Mesenchymal stem cell (in vitro differentiated cells and primary cell): ENCODE results near the gene MCM7.

Experiments
- DNase-seq: peaks from one replicate; pipeline ENCODE4 v3.0.0-alpha.2; 2013
- H2AFZ ChIP-seq: one replicate; pipeline ENCODE4 v1.6.1; 2013; ENCODE audit warnings: low read depth, mild to moderate bottlenecking, control low read depth, inconsistent platforms, low read length, moderate library complexity
- H2AK5ac ChIP-seq: 2 replicates; pipeline ENCODE4 v1.6.1; 2013; ENCODE audit warnings: low read length, moderate library complexity, mild to moderate bottlenecking, inconsistent platforms; ENCODE audit not compliant: severe bottlenecking
- H2BK120ac ChIP-seq: one replicate; pipeline ENCODE4 v1.6.1; 2013; ENCODE audit warnings: low read depth, mild to moderate bottlenecking, inconsistent platforms, low read length, moderate library complexity
- H2BK12ac ChIP-seq, 2 experiments: one replicate each; pipeline ENCODE4 v1.6.1; 2013; ENCODE audit warnings: inconsistent platforms in 2 of 2, low read length in 2 of 2, mild to moderate bottlenecking in 2 of 2, moderate library complexity in 2 of 2, control low read depth in 1 of 2
- H2BK15ac ChIP-seq: one replicate; pipeline ENCODE4 v1.6.1; 2013; ENCODE audit warnings: mild to moderate bottlenecking, low read depth, inconsistent platforms; ENCODE audit not compliant: poor library complexity, severe bottlenecking
- H2BK5ac ChIP-seq: 2 replicates; pipeline ENCODE4 v1.6.1; 2013; ENCODE audit warnings: low read depth, mild to moderate bottlenecking, low read length, control low read depth, inconsistent platforms; ENCODE audit not compliant: poor library complexity, severe bottlenecking
- H3K14ac ChIP-seq, 2 experiments: one replicate each; pipeline ENCODE4 v1.6.1; 2013; ENCODE audit warnings: inconsistent platforms in 2 of 2, low read length in 2 of 2, control low read depth in 1 of 2, mild to moderate bottlenecking in 1 of 2, moderate library complexity in 1 of 2
- H3K18ac ChIP-seq, 2 experiments: one replicate each; pipeline ENCODE4 v1.6.1; 2013; ENCODE audit warnings: inconsistent platforms in 2 of 2, low read length in 2 of 2, control low read depth in 1 of 2, low read depth in 1 of 2, mild to moderate bottlenecking in 1 of 2
- H3K23ac ChIP-seq, 2 experiments: one replicate each; pipeline ENCODE4 v1.6.1; 2013; ENCODE audit warnings: inconsistent platforms in 2 of 2, low read length in 2 of 2, mild to moderate bottlenecking in 2 of 2, moderate library complexity in 2 of 2, control low read depth in 1 of 2
- H3K27ac ChIP-seq: 2 replicates; pipeline ENCODE4 v1.5.1; 2013; ENCODE audit warnings: mild to moderate bottlenecking, moderate library complexity, low read length, control low read depth, inconsistent platforms; ENCODE audit not compliant: poor library complexity, severe bottlenecking
- H3K27me3 ChIP-seq, 2 experiments: 2 replicates each; pipeline versions ENCODE4 v1.6.1 to v1.7.0; 2013; ENCODE audit warnings: low read length in 2 of 2, mild to moderate bottlenecking in 2 of 2, moderate library complexity in 2 of 2, control low read depth in 1 of 2, inconsistent platforms in 1 of 2; ENCODE audit not compliant: control insufficient read depth in 1 of 2, insufficient read depth in 1 of 2
- H3K36me3 ChIP-seq, 2 experiments: 2 replicates each; pipeline versions ENCODE4 v1.6.1 to v1.7.0; 2013; ENCODE audit warnings: low read length in 2 of 2, control low read depth in 1 of 2, inconsistent platforms in 1 of 2, low read depth in 1 of 2, mild to moderate bottlenecking in 1 of 2; ENCODE audit not compliant: insufficient read depth in 2 of 2, control insufficient read depth in 1 of 2
- H3K4ac ChIP-seq, 2 experiments: one replicate each; pipeline ENCODE4 v1.6.1; 2013; ENCODE audit warnings: inconsistent platforms in 2 of 2, low read length in 2 of 2, mild to moderate bottlenecking in 2 of 2, moderate library complexity in 2 of 2, control low read depth in 1 of 2, low read depth in 1 of 2
- H3K4me1 ChIP-seq: 2 replicates; pipeline ENCODE4 v1.6.1; 2013; ENCODE audit warnings: low read depth, low read length, control low read depth; ENCODE audit not compliant: control insufficient read depth, insufficient read depth
- H3K4me2 ChIP-seq: 2 replicates; pipeline ENCODE4 v1.6.1; 2013; ENCODE audit warnings: low read length, mild to moderate bottlenecking, inconsistent platforms; ENCODE audit not compliant: poor library complexity, severe bottlenecking
- H3K4me3 ChIP-seq, 2 experiments: 2 replicates each; pipeline versions ENCODE4 v1.5.1 to v1.7.0; 2013; ENCODE audit warnings: low read length in 2 of 2, mild to moderate bottlenecking in 2 of 2, control low read depth in 1 of 2, low read depth in 1 of 2; ENCODE audit not compliant: insufficient read depth in 1 of 2
- H3K79me1 ChIP-seq: replicated peaks from 2 replicates; pipeline ENCODE4 v1.6.1; 2013; ENCODE audit warnings: mild to moderate bottlenecking, control low read depth, low read length, inconsistent platforms; ENCODE audit not compliant: poor library complexity, severe bottlenecking
- H3K9ac ChIP-seq: 2 replicates; pipeline ENCODE4 v1.7.0; 2013; ENCODE audit warnings: mild to moderate bottlenecking, low read length, moderate library complexity
- H3K9me3 ChIP-seq: 2 replicates; pipeline ENCODE4 v1.7.0; 2013; ENCODE audit warnings: mild to moderate bottlenecking, low read length; ENCODE audit not compliant: control insufficient read depth
- H4K8ac ChIP-seq: one replicate; pipeline ENCODE4 v1.6.1; 2013; ENCODE audit warnings: inconsistent platforms, mild to moderate bottlenecking, low read length, moderate library complexity
- H4K91ac ChIP-seq: one replicate; pipeline ENCODE4 v1.6.1; 2013; ENCODE audit warnings: mild to moderate bottlenecking, low read length, inconsistent platforms
- WGBS: methylation state at CpG from one replicate; pipeline ENCODE4 v1.1.7; 2013; ENCODE audit warnings: mixed read lengths; 5-methylcytosine and 5-hydroxymethylcytosine counted together

The MCM7 gene

DNA sequence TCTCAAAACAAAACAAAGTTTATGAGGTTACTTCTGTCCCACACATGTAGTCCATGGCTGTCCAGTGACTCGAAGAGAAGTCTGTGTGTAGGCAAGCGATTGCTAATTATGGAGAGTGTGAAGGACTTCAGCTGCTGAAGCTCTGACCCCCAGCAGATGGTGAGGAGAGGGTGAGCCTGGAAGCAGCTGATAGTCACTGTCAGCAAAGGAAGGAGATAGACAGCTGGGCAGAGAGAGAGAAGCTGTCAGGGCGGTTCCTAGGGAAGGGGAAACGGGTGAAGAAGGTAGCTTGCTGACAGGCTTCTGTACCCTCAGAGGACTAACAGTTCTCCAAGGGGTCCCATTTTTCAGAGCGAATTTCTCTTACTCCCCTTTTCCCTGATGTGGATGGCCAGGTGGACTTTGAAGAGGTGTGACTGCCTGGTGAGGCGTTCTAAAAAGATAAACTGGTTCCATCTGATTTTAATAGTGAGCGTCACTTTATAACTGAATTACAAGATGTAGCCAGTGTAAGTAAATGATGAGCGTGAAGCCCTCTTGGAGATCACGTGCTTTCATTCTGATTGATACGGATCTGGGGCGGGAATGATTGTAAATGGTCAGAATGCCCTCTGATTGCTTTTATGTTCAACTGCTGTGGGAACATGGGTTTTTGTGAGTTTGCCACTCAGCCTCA, 39.5 kb downstream of the MCM7 start:
- no peak overlapping the region for H2AK5ac ChIP-seq
- H2BK5ac ChIP-seq = no peak overlapping the region
- no peak overlapping the region for H3K4me3 ChIP-seq
- H3K9me3 ChIP-seq = no peaks in the 10 kb centered on the region
- H2BK15ac ChIP-seq = no peak overlapping the region
- no peak overlapping the region for H2AFZ ChIP-seq
- H3K9ac ChIP-seq = no peak overlapping the region
- H3K27me3 ChIP-seq = no peaks in the 10 kb centered on the region
- H3K23ac ChIP-seq = peak overlapping the region in 1 of 2 experiments; percentile 83
- no peak for DNase-seq
- H3K4ac ChIP-seq = no peak overlapping the region
- H2BK120ac ChIP-seq = no peak overlapping the region
- H3K79me1 ChIP-seq = peaks cover 26% of the 10 kb centered on the region
- H3K36me3 ChIP-seq = peaks cover 66 to 69% of the 10 kb centered on the region in 2 experiments
- no peak overlapping the region for H3K27ac ChIP-seq
- H2BK12ac ChIP-seq = no peak overlapping the region
- WGBS = 97% methylated on average over 11 of the region's 11 CpGs
- H3K14ac ChIP-seq = no peak overlapping the region
- no peak overlapping the region for H3K18ac ChIP-seq
- H3K4me1 ChIP-seq = no peaks in the 10 kb centered on the region
- H4K91ac ChIP-seq = no peak overlapping the region
- no peak overlapping the region for H4K8ac ChIP-seq
- no peak overlapping the region for H3K4me2 ChIP-seq

DNA sequence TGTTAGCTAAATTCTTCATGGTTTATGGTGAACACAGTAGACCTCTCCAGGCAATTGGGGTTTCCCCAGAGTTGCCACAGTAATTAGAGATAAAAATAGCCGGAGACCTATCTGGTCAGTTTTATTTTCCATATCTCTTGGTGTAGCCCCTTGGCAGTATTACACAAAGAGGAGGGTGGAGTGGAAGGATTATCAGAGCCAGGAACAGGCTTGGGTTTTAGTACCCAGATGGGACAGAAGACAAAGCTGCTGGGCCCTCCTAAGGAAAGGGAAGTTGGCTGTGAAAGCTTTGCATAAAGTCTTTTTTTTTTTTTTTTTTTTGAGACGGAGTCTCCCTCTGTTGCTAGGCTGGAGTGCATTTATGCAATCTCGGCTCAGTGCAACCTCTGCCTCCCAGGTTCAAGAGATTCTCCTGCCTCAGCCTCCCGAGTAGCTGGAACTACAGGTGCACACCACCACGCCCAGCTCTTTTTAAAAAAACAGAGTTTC, 41.9 kb downstream of the MCM7 start:
- no peak overlapping the region for H2BK5ac ChIP-seq
- H3K79me1 ChIP-seq = peaks cover 28% of the 10 kb centered on the region
- H2BK12ac ChIP-seq = no peak overlapping the region
- DNase-seq = no peak
- peaks cover 54 to 62% of the 10 kb centered on the region in 2 experiments for H3K36me3 ChIP-seq
- H3K23ac ChIP-seq = no peak overlapping the region
- H3K4me2 ChIP-seq = no peak overlapping the region
- no peak overlapping the region for H3K18ac ChIP-seq
- no peak overlapping the region for H2AFZ ChIP-seq
- H3K9me3 ChIP-seq = no peaks in the 10 kb centered on the region
- H3K4me3 ChIP-seq = no peak overlapping the region
- no peak overlapping the region for H4K91ac ChIP-seq
- H3K4ac ChIP-seq = no peak overlapping the region
- H3K27ac ChIP-seq = no peak overlapping the region
- no peak overlapping the region for H3K14ac ChIP-seq
- over 99% methylated on average over 5 of the region's 5 CpGs for WGBS
- H3K9ac ChIP-seq = no peak overlapping the region
- no peak overlapping the region for H4K8ac ChIP-seq
- no peaks in the 10 kb centered on the region for H3K27me3 ChIP-seq
- H2BK120ac ChIP-seq = no peak overlapping the region
- no peak overlapping the region for H2BK15ac ChIP-seq
- no peak overlapping the region for H2AK5ac ChIP-seq
- no peaks in the 10 kb centered on the region for H3K4me1 ChIP-seq

DNA sequence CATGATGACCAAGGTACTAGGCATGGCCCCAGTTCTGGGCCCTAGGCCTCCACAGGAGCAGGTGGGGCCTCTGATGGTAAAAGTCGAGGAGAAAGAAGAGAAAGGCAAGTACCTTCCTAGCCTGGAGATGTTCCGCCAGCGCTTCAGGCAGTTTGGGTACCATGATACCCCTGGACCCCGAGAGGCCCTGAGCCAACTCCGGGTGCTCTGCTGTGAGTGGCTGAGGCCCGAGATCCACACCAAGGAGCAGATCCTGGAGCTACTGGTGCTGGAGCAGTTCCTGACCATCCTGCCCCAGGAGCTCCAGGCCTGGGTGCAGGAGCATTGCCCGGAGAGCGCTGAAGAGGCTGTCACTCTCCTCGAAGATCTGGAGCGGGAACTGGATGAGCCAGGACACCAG, 44.2 kb downstream of the MCM7 start:
- H3K18ac ChIP-seq = no peak overlapping the region
- H2BK12ac ChIP-seq = no peak overlapping the region
- H3K4me2 ChIP-seq = no peak overlapping the region
- H4K91ac ChIP-seq = no peak overlapping the region
- no peak overlapping the region for H3K4me3 ChIP-seq
- no peaks in the 10 kb centered on the region for H3K9me3 ChIP-seq
- H2BK5ac ChIP-seq = no peak overlapping the region
- no peak overlapping the region for H2AFZ ChIP-seq
- no peaks in the 10 kb centered on the region for H3K4me1 ChIP-seq
- peak overlapping the region; percentile 67 for H2BK15ac ChIP-seq
- no peaks in the 10 kb centered on the region for H3K27me3 ChIP-seq
- H3K27ac ChIP-seq = no peak overlapping the region
- no peak overlapping the region for H3K9ac ChIP-seq
- no peak overlapping the region for H3K23ac ChIP-seq
- H3K14ac ChIP-seq = no peak overlapping the region
- peaks cover 42 to 49% of the 10 kb centered on the region in 2 experiments for H3K36me3 ChIP-seq
- WGBS = 96% methylated on average over 10 of the region's 10 CpGs
- H3K79me1 ChIP-seq = peaks cover 36% of the 10 kb centered on the region
- no peak overlapping the region for H2AK5ac ChIP-seq
- H4K8ac ChIP-seq = no peak overlapping the region
- no peak for DNase-seq
- peak overlapping the region in 1 of 2 experiments; percentile 62 for H3K4ac ChIP-seq
- no peak overlapping the region for H2BK120ac ChIP-seq

DNA sequence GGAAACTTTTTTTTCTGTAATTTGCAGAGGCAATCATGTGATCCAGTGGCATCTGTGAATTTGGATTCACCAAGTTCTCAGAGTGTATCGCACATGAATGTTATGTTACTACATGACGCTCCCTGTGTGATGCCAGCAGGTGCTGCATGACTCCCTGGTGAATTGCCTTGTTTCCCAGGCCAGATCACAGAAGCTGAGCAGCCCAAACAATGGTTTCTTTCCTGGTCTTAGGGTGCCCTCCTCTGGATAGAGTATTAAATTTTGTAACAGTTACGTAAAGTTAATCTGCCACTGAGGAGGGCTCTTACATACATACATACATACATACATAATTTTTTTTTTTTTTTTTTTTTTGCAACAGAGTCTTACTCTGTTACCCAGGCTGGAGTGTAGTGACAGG, 48.0 kb downstream of the MCM7 start:
- H3K23ac ChIP-seq = no peak overlapping the region
- no peak overlapping the region for H4K8ac ChIP-seq
- no peak overlapping the region for H3K4ac ChIP-seq
- no peak overlapping the region for H2AK5ac ChIP-seq
- H3K18ac ChIP-seq = no peak overlapping the region
- H3K4me1 ChIP-seq = peaks cover 8% of the 10 kb centered on the region
- no peak overlapping the region for H2AFZ ChIP-seq
- no peak overlapping the region for H3K27ac ChIP-seq
- 88% methylated on average over 2 of the region's 3 CpGs for WGBS
- no peak overlapping the region for H2BK15ac ChIP-seq
- peaks cover 18 to 19% of the 10 kb centered on the region in 2 experiments for H3K36me3 ChIP-seq
- no peak overlapping the region for H3K4me2 ChIP-seq
- no peak overlapping the region for H3K4me3 ChIP-seq
- peaks cover 27% of the 10 kb centered on the region for H3K79me1 ChIP-seq
- no peak overlapping the region for H3K9ac ChIP-seq
- H3K14ac ChIP-seq = no peak overlapping the region
- no peaks in the 10 kb centered on the region for H3K9me3 ChIP-seq
- no peak overlapping the region for H2BK120ac ChIP-seq
- H2BK5ac ChIP-seq = no peak overlapping the region
- peak; percentile 80 for DNase-seq
- no peak overlapping the region for H2BK12ac ChIP-seq
- no peaks in the 10 kb centered on the region for H3K27me3 ChIP-seq
- no peak overlapping the region for H4K91ac ChIP-seq
